Endometrial microvascular endothelial cells (primary cell): ENCODE measurements around the gene NHP2. TPM values are rescaled to one million over a fixed set of nuclear protein-coding genes. Genes with fewer than 3 reads are reported as not detected.
"Not testable (repeated sequence)": the region's sequence is repeated elsewhere in the genome, so short reads cannot be mapped to it uniquely, and the experiment has no call there.

Experiments used
- in situ Hi-C: cut with HindIII; loops from 2 replicates; pipeline ENCODE4 v1.10.0; 2017; ENCODE audit warnings: low sequenced_read_pairs, low pct_unique_long_range_greater_than_20kb; ENCODE audit errors: inconsistent ontology term
- total RNA-seq: library from RNA; depleted of rRNA; stranded (reverse); fragments of >200 nt; gene quantifications from one replicate; pipeline ENCODE4 v1.2.3, GENCODE V29; 2015; ENCODE audit errors: inconsistent ontology term

The NHP2 gene
- total RNA-seq, 1 donor from 2014 or later, result 813 TPM

DNA sequence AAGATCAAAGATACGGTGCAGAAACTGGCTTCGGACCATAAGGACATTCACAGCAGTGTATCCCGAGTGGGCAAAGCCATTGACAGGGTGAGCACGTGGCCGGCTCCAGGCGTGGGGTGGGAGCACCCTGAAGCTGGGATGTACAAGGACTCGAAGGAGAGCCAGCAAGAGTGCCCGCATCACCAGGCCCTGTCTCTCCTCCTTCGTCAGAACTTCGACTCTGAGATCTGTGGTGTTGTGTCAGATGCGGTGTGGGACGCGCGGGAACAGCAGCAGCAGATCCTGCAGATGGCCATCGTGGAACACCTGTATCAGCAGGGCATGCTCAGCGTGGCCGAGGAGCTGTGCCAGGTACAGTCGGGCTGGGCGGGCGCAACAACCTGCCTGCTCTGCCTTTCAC is 11.0 kb downstream of the NHP2 start:
- in situ Hi-C loops, result no loop called here

- in situ Hi-C loops, result no loop called here
Measured at GRCh38 chr5:178141550-178141949, 12.1 kb downstream of the NHP2 start.

DNA sequence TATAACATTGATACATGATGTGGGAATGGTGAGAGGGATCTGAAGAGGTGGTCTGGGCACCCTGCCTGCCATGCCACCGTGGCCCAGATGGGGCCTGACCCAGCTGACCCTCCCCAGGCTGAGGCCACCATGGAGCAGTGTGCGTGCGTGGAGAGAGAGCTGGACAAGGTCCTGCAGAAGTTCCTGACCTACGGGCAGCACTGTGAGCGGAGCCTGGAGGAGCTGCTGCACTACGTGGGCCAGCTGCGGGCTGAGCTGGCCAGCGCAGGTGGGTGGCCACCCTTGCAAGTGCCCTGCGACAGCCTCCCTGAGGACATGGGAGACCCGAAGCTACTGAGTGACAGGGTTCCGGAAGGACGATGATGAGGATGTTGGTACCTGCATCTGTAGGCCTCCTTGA is 15.7 kb downstream of the NHP2 start:
- in situ Hi-C loops, result no loop called here

GRCh38 chr5:178136990-178137389 is 16.7 kb downstream of the NHP2 start:
- in situ Hi-C loops, result no loop called here

GRCh38 chr5:178131446-178131996 is 22.2 kb downstream of the NHP2 start:
- in situ Hi-C loops, result no loop called here

GRCh38 chr5:178130576-178131445 is 22.9 kb downstream of the NHP2 start, which contains the start of gene RMND5B:
Gene RMND5B, plus strand, starts transcription at chr5:178131014. Its CDS starts 7,106 bp downstream, at chr5:178138120.
- in situ Hi-C loops, result no loop called here

GRCh38 chr5:178130234-178130575 is 23.5 kb downstream of the NHP2 start:
- in situ Hi-C loops, result not testable (repeated sequence)

- in situ Hi-C loops, result no loop called here
Measured at GRCh38 chr5:178129296-178129695, 24.4 kb downstream of the NHP2 start.

DNA sequence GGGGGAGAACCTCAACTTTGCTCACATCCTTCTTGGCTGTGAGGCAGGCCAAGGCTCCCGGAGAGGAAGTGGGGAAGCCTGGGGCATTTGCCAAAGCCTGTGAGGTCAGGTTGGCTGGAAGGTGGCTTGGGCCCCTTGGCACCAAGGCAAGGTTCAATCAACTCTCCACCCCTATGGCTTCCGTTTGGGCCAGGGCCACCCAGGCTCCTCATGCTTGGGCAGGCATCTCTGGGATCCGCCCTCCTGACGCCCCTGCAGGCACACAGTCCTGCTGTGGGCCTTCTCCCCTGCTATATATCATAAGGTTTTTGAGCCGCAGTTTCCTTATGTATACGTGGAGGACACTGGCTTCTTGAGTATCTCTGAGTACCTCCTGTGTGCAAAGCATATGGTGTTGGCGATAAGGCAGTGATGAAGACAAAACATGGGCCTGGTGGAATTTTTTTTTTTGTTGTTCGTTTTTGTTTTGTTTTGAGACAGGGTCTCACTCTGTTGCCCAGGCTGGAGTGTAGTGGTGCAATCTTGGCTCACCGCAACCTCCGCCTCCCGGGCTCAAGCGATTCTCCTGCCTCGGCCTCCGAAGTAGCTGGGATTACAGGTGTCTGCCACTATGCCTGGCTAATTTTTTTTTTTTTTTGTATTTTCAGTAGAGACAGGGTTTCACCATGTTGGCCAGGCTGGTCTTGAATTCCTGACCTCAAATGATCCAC is 26.2 kb downstream of the NHP2 start:
- in situ Hi-C loops, result not testable (repeated sequence)

DNA sequence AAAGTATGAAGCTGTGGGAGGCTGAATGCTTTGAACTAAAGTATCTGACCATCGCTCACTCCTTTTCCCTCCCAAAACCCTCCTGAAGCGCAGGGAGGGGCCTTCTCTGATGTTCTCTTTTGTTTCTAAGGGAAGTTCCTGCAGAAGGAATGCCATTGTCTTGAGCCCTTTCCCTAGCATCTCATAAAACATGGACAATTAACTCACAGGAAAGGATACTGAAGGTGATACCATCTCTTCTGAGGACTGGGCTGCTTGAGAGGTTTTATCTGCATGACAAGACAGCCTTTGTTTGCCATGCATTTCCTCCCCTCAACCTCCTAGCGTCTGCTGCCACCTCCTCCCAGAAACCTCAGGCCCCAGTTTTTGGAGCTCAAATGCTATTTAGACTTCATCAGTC is 27.1 kb downstream of the NHP2 start:
- in situ Hi-C loops, result no loop called here

DNA sequence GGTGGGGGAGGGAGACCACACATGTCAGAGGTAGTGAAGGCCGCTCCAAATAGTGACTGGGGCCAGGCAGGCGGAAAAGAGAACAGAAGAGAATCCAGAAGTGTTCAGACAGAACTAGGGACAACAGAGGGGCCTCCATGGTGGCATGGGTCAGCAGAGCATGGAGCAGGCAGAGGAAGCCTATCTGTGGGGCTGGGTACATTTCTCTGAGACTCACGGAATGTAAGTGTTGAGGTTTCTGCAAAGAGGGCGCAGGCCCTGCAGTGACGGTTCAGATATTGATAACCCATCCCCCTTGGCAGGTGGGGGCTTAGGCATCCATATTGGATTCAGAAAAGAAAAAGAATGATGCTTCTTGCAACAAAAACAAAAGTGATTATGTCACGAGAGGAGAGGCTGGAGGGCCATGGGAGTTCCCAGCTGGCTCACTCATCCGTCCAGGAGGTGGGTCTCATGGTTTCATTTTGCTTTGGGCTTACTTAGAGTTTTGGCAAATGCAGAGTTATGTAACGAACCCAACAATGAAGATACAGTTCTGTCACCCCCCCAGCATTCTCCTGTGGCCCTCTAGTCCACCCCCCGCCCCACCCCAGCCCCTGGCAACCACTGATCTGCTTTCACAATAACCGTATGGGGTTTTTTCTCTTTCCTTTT is 28.3 kb downstream of the NHP2 start:
- in situ Hi-C loops, result no loop called here

DNA sequence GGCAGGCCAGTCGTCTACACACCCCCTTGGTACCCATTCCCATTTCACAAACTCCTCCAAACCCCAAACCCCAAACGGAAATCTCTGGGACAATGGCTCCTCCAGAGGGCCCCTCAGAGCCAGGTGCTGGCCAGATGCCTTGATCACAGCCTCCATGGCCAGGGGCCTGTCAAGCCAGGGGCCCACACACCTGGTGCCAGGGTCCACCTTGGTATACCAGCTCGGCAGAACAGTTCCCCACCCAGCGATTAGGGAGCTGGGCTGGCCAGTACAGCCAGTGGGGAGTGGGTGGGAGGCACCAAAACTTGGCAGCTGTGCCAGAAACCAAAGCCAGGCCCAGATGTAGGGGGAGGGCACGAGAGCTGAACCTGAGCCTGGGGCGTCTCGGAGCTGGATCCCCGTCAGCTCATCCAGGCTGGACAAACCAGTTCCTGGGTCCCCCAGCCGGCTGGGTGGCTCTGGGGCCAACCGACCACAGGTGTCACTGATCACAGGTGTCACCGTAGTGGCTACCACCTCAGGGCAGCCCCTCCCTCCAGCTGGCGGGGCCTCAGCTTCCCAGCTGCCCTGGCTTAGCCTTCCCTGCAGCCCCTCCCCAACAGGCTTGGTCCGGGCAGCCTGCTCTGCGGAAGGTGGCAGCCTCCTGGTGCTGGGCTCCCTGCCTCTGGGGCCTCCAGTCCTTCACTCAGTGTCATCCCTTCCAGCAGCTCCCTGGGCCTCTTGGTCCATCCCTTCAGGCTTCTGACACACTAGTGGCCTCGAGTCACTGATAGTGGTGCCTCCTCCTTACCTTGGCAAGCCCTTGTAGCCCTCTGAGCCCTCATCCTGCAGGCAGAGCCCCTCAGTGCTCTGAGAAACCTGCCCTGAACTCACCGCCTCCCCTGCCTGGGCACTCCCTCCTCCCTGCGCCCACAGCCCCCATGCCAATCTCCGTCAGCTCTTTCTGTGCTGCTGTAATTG is 29.4 kb downstream of the NHP2 start:
- in situ Hi-C loops, result no loop called here

DNA sequence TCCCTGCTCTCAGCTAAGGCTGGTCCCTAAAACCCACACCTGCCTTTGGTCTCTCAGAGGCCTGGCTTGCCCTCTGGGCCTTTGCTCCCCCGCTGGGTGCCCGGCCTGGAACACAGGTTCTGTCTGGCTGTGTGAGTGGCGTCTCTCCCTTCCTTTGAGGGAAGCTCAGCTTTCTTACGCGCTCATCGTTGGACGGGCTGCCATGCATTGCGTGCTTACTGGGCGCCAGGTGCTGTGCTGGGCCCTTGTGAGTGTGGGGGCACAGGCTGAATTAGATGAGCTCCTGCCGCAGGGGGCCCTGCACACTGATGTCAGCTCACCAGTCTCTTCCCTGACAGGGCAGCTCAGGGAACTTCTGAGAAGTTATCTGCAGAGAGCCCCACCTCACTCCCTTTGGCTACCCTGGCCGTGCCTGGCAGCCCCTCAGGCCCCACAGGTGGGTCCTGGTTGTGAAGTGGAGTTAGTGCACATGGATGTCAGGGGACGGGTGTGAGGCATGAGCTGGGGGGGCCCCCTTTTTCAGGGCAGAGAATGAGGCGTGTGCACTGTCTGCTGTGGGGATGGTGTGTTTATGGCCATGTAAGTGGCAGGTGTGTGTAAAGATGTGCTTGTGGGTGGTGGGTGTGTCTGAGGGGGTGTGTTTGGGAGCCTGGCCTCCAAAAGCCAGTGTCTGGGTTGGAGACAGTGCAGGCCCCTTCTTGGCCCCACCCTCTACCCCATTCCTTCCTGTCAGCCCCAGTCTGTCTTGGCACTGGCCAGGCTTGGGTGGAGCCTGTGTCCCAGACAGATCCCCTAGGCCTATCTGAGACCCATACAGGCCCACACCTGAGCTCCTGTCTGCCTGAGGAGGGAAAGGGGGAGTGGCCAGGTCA is 30.4 kb downstream of the NHP2 start:
- in situ Hi-C loops, result no loop called here

GRCh38 chr5:178122346-178122745 is 31.3 kb downstream of the NHP2 start:
- in situ Hi-C loops, result no loop called here

DNA sequence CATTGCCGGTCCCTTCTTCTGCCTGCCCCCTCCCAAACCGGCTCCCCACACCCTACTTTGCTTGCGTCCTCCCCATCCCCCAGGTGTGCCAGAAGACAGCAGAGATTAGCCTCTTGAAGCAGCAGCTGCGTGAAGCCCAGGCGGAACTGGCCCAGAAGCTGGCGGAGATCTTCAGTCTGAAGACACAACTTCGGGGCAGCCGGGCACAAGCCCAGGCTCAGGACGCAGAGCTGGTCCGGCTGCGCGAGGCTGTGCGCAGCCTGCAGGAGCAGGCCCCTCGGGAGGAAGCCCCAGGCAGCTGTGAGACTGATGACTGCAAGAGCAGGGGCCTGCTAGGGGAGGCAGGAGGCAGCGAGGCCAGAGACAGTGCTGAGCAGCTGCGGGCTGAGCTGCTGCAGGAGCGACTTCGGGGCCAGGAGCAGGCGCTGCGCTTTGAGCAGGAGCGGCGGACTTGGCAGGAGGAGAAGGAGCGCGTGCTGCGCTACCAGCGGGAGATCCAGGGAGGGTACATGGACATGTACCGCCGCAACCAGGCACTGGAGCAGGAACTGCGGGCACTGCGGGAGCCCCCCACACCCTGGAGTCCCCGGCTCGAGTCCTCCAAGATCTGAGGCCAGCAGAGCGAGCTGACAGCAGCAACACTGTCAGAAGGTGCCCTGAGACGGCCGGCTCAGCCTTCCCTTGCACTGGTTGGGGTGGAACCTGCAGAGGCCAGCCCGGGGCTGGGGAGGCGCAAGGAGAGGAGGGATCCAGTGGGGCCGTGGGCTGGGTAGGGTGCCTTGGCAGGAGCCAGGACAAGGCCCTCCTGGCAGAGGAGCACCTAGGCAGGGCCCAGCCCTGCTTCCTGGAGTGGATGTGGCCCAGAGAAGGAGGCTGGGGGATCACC is 32.1 kb downstream of the NHP2 start:
- in situ Hi-C loops, result no loop called here

- in situ Hi-C loops, result no loop called here
Measured at GRCh38 chr5:178120607-178121357, 32.9 kb downstream of the NHP2 start.
